ENCODE results near the gene GH2.
"Not testable (repeated sequence)": the region's sequence is repeated elsewhere in the genome, so short reads cannot be mapped to it uniquely, and the experiment has no call there.

- not testable (repeated sequence) for TF ChIP-seq CTCF, POLR2A (IDR thresholded peaks at IDR 0.05)
These were observed 15.0 kb upstream of the GH2 start, which contains the start of gene CSH1 for GRCh38 chr17:63896524-63897354.

Measured in esophagus squamous epithelium (tissue), 4 donors.